GM19397 (cell line): ENCODE data around the gene CD200.
"Not testable (repeated sequence)": the region's sequence is repeated elsewhere in the genome, so short reads cannot be mapped to it uniquely, and the experiment has no call there.

Source experiments
- ATAC-seq: cut with Tn5 transposase; IDR thresholded peaks from one replicate; pipeline ENCODE4 v1.9.1; 2021; ENCODE audit warnings: mild to moderate bottlenecking, moderate library complexity; ENCODE audit not compliant: unreplicated experiment

CD200 gene

GRCh38 chr3:112384769-112385168 is 51.8 kb downstream of the CD200 start:
- no peak for ATAC-seq

DNA sequence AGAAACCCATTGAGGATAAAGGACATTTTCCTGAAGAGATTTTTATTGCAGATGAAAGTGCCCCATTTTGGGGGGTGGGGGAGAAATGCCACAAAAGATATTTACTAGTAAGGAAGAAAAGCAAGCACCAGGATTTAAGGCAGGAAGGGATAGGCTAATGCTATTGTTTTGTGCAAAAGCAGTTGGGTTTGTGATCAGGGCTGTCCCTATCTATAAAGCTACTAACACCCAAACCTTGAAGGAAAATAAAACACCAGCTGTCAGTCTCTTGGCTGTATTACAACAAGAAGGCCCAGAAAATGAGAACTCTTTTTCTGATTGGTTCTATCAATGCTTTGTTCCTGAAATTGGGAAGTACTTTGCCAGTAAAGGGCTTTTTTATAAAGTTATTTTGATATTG is 56.0 kb downstream of the CD200 start:
- no peak for ATAC-seq

- ATAC-seq, result no peak
Observed at GRCh38 chr3:112389961-112390360, 57.0 kb downstream of the CD200 start.

- no peak for ATAC-seq
Observed at GRCh38 chr3:112390783-112391641, 58.1 kb downstream of the CD200 start.

DNA sequence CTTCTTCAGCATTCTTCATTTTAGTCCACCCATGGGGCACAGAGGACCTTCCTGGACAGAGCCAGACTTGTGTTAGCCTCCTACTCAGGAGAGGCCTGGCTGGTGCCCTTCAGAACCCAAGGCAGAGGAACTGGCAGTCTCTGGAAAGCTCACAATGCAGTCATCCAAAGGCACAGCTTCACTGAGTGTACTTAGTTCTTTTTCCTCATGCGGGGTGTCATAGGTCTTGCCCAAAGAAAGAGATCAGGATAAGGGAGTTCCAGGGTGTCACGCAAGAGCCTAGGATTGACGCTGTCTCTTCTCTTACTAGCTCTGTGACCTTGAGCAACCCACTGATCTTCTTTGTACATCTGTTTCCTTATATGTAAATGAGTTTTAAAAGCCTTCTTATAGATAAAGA is 58.7 kb downstream of the CD200 start:
- ATAC-seq, result no peak

GRCh38 chr3:112392393-112393359 is 59.7 kb downstream of the CD200 start:
- ATAC-seq, result no peak

DNA sequence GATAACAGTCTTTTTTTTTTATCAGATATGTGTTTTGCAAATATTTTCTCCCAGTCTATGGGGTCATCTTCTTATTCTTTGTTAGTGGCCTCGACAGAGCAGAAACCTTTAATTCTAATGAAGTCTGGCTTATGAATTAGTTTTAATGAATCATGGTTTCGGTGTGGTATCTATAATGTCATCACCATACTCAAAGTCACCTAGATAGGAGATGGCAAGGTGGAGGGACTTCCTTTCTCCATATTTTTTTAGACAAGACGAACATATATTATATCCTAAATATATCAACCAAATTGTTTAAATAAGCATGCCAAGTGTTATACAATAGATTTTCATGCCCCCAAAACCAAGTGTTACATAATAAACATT is 60.4 kb downstream of the CD200 start:
- no peak for ATAC-seq

DNA sequence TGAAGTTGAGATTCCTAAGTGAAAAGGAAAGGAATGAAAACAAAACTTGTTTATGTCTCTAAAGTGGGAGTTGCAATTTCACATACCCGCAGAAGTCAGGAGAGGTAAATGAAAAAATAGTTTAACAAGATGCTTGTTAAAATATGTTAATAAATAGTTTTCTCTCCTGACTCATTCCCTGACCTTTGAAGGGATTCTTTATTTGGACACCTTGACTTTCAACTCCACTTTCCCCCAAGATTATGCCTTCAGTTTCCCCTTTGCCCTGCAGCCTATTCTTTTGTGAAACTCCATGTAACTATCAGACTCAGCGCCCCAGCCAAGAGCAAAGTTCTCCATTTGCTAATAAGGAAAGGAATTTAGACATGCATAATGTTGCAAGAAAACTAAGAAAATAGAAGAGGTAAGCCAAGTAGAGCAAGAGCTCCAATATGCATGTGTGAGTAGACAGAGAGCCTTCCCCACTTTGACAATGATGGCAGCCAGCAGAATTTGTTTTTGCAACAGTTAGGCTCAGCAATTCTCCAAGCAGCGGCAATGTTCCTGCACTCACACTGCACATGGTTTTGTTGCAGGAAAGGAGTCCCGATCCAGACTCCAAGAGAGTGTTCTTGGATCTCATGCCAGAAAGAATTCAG is 61.2 kb downstream of the CD200 start:
- ATAC-seq, result no peak

- no peak for ATAC-seq
Observed at GRCh38 chr3:112395181-112395895, 62.4 kb downstream of the CD200 start.

DNA sequence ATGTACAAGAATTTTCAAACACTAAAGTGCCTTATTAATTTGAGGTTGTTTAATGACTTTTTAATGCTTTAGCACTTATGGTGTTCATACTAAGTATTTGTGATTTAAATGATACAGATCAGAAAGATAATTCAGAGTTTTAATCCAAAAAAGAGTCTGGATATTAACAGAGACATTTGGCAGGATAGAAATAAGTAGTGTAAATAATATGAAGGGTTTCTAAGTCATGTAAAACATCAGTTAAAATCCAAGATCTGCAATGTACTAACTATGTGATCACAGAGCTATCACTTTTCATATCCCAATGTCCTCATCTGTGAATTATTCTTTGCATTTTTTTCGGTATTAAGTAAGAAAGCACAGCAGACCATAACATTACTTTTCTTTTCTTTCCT is 62.9 kb downstream of the CD200 start:
- no peak for ATAC-seq

DNA sequence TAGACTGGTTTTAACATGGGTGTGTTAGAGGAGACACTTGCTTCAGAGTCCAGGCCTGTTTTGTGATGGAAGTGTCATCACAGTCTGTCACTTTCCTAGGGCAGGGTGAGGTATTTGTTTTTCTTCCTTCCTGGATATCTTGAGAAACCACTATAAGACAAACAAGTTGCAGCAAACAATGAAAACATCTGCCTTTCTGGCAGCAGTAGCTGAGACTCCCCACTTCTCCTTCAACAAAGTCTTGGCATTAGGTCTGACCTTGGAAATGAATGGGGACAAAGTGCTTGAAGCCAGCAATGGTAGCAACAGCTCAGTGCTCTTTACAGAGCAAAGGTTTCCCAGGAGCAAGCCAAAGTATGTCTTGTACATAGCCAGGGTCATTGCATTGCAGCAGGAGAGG is 64.6 kb downstream of the CD200 start:
- ATAC-seq, result no peak

DNA sequence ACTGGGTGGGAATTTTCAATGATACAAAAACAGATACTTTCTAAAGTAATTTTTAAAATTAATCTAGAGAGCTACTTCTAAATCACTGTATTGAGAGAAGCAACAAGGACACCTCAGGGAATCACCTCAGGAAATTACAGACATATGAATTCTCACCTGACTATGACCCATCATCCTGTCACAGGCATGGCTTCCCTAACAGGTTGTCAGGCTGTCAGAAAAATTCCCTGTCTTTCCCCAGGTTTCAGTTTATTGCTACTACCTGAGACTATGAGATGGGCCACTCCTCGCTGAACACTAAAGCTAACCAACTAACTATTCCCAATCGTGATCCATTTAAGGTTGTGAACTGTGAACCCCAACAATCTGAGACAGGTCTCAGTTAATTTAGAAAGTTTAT is 66.1 kb downstream of the CD200 start:
- ATAC-seq, result no peak

GRCh38 chr3:112399554-112399953 is 66.6 kb downstream of the CD200 start:
- ATAC-seq, result not testable (repeated sequence)

DNA sequence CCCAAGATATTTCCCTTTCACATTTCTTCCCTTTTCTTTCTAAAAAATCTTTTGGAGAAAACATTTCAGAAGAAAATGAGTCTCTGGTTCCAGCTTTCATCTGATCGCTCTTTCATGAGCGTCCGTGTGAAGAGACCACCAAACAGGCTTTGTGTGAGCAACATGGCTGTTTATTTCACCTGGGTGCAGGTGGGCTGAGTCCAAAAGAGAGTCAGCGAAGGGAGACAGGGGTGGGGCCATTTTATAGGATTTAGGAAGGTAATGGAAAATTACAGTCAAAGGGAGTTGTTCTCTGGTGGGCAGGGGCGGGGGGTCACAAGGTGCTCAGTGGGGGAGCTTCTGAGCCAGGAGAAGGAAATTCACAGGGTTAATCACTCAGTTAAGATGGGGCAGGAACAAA is 67.4 kb downstream of the CD200 start:
- ATAC-seq, result not testable (repeated sequence)

DNA sequence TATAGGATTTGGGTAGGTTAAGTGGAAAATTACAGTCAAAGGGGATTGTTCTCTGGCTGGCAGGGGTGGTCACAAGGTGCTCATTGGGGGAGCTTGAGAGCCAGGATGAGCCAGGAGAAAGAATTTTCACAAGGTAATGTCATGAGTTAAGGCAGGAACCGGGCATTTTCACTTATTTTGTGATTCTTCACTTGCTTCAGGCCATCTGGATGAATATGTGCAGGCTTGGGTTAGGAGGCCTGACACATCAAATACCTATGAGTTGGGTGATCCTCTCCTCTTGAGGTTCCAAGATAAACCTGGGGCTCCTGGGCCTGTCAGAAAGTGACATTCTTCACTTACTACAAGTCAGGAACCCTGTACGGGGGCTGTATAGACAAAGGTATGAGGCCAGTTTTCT is 68.7 kb downstream of the CD200 start:
- ATAC-seq, result no peak

GRCh38 chr3:112403103-112403502 is 70.1 kb downstream of the CD200 start:
- ATAC-seq, result no peak

GRCh38 chr3:112404924-112405549 is 72.1 kb downstream of the CD200 start:
- not testable (repeated sequence) for ATAC-seq

- no peak for ATAC-seq
Observed at GRCh38 chr3:112405845-112406244, 72.9 kb downstream of the CD200 start.

DNA sequence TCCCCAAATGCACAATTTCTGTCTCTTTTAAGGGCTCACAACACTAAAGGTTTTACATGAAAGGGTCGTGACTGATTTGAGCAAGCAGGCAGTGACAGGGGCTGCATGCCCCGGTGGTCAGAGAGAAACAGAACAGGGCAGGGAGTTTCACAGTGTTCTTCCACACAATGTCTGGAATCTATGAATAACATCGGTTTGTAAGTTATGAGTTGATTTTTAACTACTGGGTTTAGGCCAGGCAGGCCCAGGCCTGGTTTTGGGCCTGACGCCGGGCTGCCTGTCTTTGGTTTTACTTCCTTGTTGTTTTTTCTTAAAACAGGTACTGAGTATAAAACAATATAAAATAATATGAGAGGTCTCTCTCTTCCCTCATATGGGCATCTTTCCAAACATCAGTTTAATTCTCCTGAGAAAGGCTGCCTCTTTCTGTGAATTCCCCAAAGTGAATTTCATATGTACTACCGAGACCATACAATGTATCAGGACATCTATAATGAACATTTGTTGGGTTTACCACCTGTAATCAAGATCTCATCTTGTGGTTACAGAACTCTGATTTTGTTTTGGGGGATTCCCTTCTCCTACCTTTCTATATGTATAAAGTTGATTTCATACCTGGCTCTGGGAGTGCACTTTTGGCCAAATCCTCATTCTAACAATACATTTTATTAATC is 74.4 kb downstream of the CD200 start:
- no peak for ATAC-seq
